Erythroblast (primary cell): ENCODE measurements around the gene TMEM53.
"Not testable (repeated sequence)": the region's sequence is repeated elsewhere in the genome, so short reads cannot be mapped to it uniquely, and the experiment has no call there.

Source experiments
- DNase-seq, 2 experiments: peaks; one replicate each; lab custom pipeline; 2025; lab: John Stamatoyannopoulos, UW
- GATA1 ChIP-seq: IDR thresholded peaks from 2 replicates; pipeline ENCODE4 v1.6.1; 2011; ENCODE audit warnings: low read depth, mild to moderate bottlenecking, control low read depth, low read length, moderate library complexity
- POLR2A ChIP-seq: IDR thresholded peaks from 2 replicates; pipeline ENCODE4 v1.6.1; 2011; ENCODE audit warnings: mild to moderate bottlenecking, low read length

Gene TMEM53

DNA sequence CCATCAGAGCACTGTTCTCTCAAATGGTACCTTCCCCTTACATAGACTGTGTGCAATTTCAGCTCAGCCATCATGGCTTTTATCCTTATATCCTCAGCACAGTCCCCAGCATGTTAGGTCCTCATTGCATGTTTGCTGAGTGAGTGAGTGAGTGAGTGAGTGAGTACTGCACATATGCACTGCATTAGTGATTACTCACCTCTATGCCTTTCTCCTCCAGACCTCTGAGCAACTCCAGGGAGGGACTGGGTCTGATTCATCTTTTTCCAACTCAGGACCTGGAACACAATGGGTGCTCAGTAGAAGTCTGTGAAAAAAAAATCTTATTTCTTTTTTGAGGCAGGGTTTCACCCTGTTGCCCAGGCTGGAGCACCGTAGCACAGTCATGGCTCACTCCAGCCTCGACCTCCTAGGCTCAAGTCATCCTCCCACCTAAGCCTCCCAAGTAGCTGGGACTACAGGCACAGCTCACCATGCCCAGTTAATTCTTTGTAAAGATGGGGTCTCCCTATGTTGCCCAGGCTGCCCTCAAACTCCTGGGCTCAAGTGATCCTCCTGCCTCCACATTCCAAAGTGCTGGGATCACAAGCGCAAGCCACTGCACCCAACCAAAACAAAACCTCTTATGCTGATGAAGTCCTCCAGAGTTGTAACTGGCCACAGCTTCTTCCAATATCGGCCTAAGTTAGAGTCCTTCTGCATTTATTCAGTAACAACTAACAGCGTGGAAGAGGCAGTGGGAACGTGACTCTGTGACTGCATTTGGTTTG, 33.0 kb upstream of the TMEM53 start:
- no peak for TF ChIP-seq POLR2A
- no peak for TF ChIP-seq GATA1
- DNase-seq: no peak

- DNase-seq: no peak
- TF ChIP-seq GATA1: no peak
- no peak for TF ChIP-seq POLR2A
Observed at GRCh38 chr1:44705938-44706337, 31.7 kb upstream of the TMEM53 start.

GRCh38 chr1:44705470-44705869, 31.2 kb upstream of the TMEM53 start:
- TF ChIP-seq GATA1 (no peak), POLR2A (no peak)
- no peak for DNase-seq

GRCh38 chr1:44701141-44701573, 26.9 kb upstream of the TMEM53 start:
- no peak for DNase-seq
- TF ChIP-seq POLR2A: no peak
- no peak for TF ChIP-seq GATA1

GRCh38 chr1:44700573-44700972, 26.3 kb upstream of the TMEM53 start:
- TF ChIP-seq GATA1 (no peak), POLR2A (no peak)
- DNase-seq: no peak

- not testable (repeated sequence) for DNase-seq
Observed at GRCh38 chr1:44699375-44699774, 25.1 kb upstream of the TMEM53 start.

DNA sequence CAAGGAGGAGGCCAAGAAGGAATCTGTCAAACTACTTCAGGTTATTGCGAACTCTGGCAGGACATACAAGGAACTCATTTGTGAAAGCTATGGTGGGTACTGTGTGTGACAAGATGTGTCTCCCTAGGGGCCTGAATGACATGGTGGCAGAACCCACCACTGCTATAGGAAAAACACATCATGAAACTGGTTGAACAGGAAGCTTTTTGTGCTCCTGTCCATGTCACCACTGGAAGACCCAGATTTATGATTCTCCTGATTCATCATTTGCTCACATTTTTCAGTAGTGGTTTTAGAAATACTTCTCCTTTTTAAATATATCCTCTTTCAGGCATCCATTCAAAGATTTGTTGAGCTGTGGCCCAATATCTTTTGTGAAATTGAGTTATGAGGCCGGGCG, 23.9 kb upstream of the TMEM53 start:
- TF ChIP-seq GATA1: no peak
- no peak for TF ChIP-seq POLR2A
- no peak for DNase-seq

- no peak for TF ChIP-seq GATA1
- TF ChIP-seq POLR2A: no peak
- peak; percentile 52 to 56 for DNase-seq
Observed at GRCh38 chr1:44696789-44697345, 22.6 kb upstream of the TMEM53 start.

DNA sequence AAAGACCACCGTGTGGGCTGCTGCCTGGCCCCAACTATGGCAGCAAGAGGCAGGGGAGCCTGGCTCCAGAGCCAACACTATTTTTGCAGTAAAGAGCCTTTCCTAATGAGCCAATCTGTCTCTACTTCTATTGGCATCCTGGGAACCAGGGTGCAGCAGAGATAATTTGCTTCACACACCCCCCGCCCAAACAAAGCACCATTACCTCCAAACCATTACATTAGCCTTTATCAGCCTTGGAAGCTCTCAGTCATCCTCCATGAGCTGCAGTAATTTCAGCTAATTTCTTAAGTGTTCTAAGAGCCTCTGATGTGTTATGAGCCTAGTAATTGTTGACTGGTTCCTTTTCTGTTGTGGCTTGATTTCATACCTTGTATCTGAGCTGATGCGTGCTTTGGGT, 21.8 kb upstream of the TMEM53 start:
- TF ChIP-seq GATA1: no peak
- TF ChIP-seq POLR2A: no peak
- peak in 1 of 2 experiments; percentile 33 for DNase-seq

DNA sequence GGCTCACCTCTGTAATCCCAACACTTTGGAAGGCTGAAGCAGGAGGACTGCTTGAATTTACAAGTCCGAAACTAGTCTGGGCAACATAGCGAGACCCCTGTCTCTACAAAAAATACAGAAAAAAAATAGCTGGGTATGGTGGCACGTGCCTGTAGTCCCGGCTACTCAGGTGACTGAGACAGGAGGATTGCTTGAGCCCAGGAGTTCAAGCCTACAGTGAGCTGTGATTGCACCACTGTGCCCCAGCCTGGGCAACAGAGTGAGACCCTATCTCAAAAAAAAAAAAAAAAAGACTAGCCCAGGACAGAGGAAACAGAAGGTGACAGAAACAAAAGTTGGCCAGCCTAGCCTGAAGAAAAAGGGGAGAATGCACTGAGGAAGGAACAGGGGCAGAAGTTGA, 21.4 kb upstream of the TMEM53 start:
- DNase-seq: no peak
- TF ChIP-seq GATA1: no peak

DNA sequence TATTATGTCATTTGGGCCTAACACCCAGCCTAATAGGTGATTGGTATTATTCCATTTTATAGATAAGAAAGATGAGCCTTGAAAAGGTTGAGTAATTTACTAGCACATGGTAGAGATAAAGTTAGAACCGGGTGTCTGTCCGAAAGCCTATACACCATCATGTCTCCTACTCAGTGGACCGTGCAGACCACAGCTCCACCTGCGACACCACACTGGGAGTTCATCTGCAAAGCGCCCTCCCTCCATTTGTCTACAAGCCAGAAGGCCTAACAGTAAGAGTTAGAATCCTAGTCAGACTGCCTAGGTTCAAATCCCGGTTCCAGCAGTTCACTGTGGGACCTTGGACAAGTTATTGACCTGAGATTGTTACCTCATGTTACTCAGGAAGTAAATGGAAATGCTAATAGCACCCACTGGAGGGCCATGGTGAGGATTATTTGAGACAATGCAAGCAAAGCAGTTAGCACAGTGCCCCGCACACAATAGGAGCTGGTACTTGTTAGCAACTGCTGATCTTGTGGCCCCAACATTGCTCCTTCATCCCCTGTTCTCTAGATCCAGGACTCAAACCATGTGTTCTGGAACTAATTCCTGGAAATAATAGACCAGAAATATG, 20.7 kb upstream of the TMEM53 start:
- no peak for TF ChIP-seq GATA1
- TF ChIP-seq POLR2A: no peak
- DNase-seq: no peak

GRCh38 chr1:44693900-44694299, 19.6 kb upstream of the TMEM53 start:
- TF ChIP-seq GATA1: no peak
- TF ChIP-seq POLR2A: no peak
- DNase-seq: peak in 1 of 2 experiments; percentile 52

DNA sequence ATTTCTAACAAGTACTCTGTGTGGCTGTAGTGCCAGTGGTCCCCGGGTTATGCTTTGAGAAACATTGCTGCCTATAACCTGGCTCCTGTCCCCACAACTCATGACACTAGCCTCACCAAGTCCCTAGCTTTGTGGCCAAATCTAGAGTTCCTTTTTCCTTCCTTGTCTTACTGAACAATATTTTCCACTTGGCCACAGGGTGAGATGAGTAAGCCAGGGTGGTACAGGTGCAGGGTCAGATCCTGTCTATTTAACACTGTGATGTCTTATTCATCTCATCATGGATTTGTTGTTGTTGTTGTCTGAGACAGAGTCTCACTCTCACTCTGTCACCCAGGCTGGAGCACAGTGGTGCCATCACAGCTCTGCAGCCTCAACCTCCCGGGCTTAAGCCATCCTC, 18.9 kb upstream of the TMEM53 start:
- DNase-seq: no peak
- TF ChIP-seq POLR2A (no peak), GATA1 (no peak)

- TF ChIP-seq POLR2A (no peak), GATA1 (no peak)
- DNase-seq: no peak
Observed at GRCh38 chr1:44689447-44689765, 15.1 kb upstream of the TMEM53 start.
